ENCODE data around the gene ELK3. TPM values are rescaled to one million over a fixed set of nuclear protein-coding genes. Genes with fewer than 3 reads are reported as not detected.

Gene ELK3
- total and polyA plus RNA-seq, 2 of the 13 experiments (the other 11 are each of a cell fraction or from before 2014, with no cell fraction given) = 2.9 to 3.2 TPM

- Histone ChIP-seq H3K36me3 (replicated peaks in 1 of 2; ENCODE audit: control insufficient read depth in 1 of 2, insufficient read depth in 2 of 2, low read length in 2 of 2) (peaks cover 1 to 6% of the 10 kb centered on the region in 2 experiments; a peak in 2 of 5 replicates), H3K4me1 (ENCODE audit: insufficient read depth, low read length) (no peaks in the 10 kb centered on the region), H2AFZ (ENCODE audit: low read length) (no peak overlapping the region), H3K27ac (ENCODE audit: extremely low read length, insufficient read depth, low read length) (no peak overlapping the region), H3K4me3 (replicated peaks in 1 of 3; ENCODE audit: insufficient read depth in 1 of 3, low read depth in 2 of 3, low read length in 3 of 3) (no peak overlapping the region), H3K9me3 (ENCODE audit: low read length) (no peaks in the 10 kb centered on the region), H3K9ac (ENCODE audit: insufficient read depth, low read depth, low read length) (no peak overlapping the region), H3K79me2 (ENCODE audit: insufficient read depth, low read length) (no peaks in the 10 kb centered on the region), H4K20me1 (ENCODE audit: insufficient read depth, low read length) (no peaks in the 10 kb centered on the region), H3K27me3 (ENCODE audit: control insufficient read depth in 1 of 2, insufficient read depth in 2 of 2, low read length in 2 of 2) (no peaks in the 10 kb centered on the region), H3K4me2 (ENCODE audit: low read depth, low read length) (no peak overlapping the region)
- DNase-seq (ENCODE audit: low spot score) (no peak), FAIRE-seq (no peak), ATAC-seq (no peak)
- BruUV-seq (replicated peaks) = no TSS peak
- POLR2A ChIA-PET = no interaction called here
- in situ Hi-C loops (cut with HindIII; ENCODE audit: extremely low pct_ligation_motif_present, low pct_unique_long_range_greater_than_20kb) = no loop called here
- TF ChIP-seq MAFK (conservative IDR thresholded peaks at IDR 0.05 in 1 of 2, IDR thresholded peaks at IDR 0.05 in 1 of 2; ENCODE audit: low read length in 2 of 2) = peak; percentile 32 to 73; a peak in 2 of 4 replicates
- no peak for TF ChIP-seq ZBTB34 (CRISPR knock-in tag; IDR thresholded peaks at IDR 0.05)
- TF ChIP-seq CC2D1A (CRISPR knock-in tag; IDR thresholded peaks at IDR 0.05) = no peak
- TF ChIP-seq MAFF (IDR thresholded peaks at IDR 0.05; ENCODE audit: low read depth, low read length) = peak; percentile 56
- intact Hi-C loops (cut with micrococcal nuclease; ENCODE audit: unreplicated experiment) = no loop called here
- WGBS (ENCODE audit: low lambda C conversion rate) = 93% methylated on average over 1 of the region's 1 CpG
- CTCF ChIA-PET (ENCODE audit: low intra/inter-chr PET ratio, low total read pairs) = no interaction called here
These were observed 117.0 kb downstream of the ELK3 start for GRCh38 chr12:96311191-96311590.

GRCh38 chr12:96313606-96314005 is 119.4 kb downstream of the ELK3 start:
- ChIA-PET CTCF (ENCODE audit: low intra/inter-chr PET ratio, low total read pairs) (no interaction called here), POLR2A (no interaction called here)
- Histone ChIP-seq H3K4me3 (replicated peaks in 1 of 3; ENCODE audit: insufficient read depth in 1 of 3, low read depth in 2 of 3, low read length in 3 of 3) (no peak overlapping the region), H3K9me3 (ENCODE audit: low read length) (no peaks in the 10 kb centered on the region), H3K4me2 (ENCODE audit: low read depth, low read length) (no peak overlapping the region), H2AFZ (ENCODE audit: low read length) (no peak overlapping the region), H4K20me1 (ENCODE audit: insufficient read depth, low read length) (no peaks in the 10 kb centered on the region), H3K9ac (ENCODE audit: insufficient read depth, low read depth, low read length) (no peak overlapping the region), H3K79me2 (ENCODE audit: insufficient read depth, low read length) (no peaks in the 10 kb centered on the region), H3K27me3 (ENCODE audit: control insufficient read depth in 1 of 2, insufficient read depth in 2 of 2, low read length in 2 of 2) (no peaks in the 10 kb centered on the region), H3K36me3 (replicated peaks in 1 of 2; ENCODE audit: control insufficient read depth in 1 of 2, insufficient read depth in 2 of 2, low read length in 2 of 2) (peaks cover 1 to 6% of the 10 kb centered on the region in 2 experiments; a peak in 2 of 5 replicates), H3K27ac (ENCODE audit: extremely low read length, insufficient read depth, low read length) (no peak overlapping the region), H3K4me1 (ENCODE audit: insufficient read depth, low read length) (no peaks in the 10 kb centered on the region)
- intact Hi-C loops (cut with micrococcal nuclease; ENCODE audit: unreplicated experiment) (no loop called here), in situ Hi-C loops (cut with HindIII; ENCODE audit: extremely low pct_ligation_motif_present, low pct_unique_long_range_greater_than_20kb) (no loop called here)
- ATAC-seq = no peak
- BruUV-seq (replicated peaks) = no TSS peak
- DNase-seq (ENCODE audit: low spot score) = no peak
- FAIRE-seq = no peak
- no peak for TF ChIP-seq CEBPZ (IDR thresholded peaks at IDR 0.05; ENCODE audit: low read length)
- no peak for TF ChIP-seq NFKB2 (CRISPR knock-in tag; IDR thresholded peaks at IDR 0.05; ENCODE audit: borderline replicate concordance)
- TF ChIP-seq SNAPC5 (CRISPR knock-in tag; IDR thresholded peaks at IDR 0.05; ENCODE audit: borderline replicate concordance) = no peak
- TF ChIP-seq CREB1 (IDR thresholded peaks at IDR 0.05) = no peak
- TF ChIP-seq CREB1 (CRISPR knock-in tag; IDR thresholded peaks at IDR 0.05) = no peak
- TF ChIP-seq E2F1 (CRISPR knock-in tag; IDR thresholded peaks at IDR 0.05) = no peak

All from HepG2 (cell line).